ENCODE measurements around the gene TAL1.

DNA sequence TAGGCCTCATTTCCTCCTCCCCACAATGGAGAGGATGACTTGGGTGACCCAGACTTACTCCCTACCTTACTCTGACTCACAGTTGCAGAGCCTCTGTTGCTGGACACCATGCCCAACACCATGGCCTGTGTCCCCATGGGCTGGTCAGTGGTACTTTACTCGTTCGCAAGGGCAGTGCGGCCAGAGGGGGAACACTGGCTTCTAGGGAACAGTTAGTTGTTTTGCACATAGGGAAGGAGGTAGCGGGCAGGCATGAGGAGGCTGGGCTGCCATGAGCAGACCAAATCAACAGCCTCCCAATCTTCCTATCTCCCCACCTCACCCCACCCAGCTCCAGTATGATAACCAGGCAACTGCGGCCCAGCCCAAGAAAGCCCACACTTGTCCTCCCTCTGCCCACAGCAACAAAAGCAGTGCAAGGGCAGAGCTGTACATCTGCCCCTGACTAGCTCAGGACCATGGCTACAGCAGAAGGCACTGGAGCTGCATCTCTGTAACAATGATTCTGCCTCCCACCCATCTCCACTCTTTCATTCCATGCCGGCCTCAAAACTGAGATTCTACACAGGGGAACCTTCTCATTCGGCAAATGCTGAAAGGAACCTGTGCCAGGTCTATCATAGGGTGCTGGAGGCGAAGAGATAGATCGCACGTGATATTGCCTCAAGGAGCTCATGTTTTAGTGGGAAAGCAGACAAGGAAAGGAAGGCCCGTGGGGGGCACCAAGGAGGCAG lies 18.6 kb downstream of the TAL1 start:
- TF ChIP-seq, protein P1, sequence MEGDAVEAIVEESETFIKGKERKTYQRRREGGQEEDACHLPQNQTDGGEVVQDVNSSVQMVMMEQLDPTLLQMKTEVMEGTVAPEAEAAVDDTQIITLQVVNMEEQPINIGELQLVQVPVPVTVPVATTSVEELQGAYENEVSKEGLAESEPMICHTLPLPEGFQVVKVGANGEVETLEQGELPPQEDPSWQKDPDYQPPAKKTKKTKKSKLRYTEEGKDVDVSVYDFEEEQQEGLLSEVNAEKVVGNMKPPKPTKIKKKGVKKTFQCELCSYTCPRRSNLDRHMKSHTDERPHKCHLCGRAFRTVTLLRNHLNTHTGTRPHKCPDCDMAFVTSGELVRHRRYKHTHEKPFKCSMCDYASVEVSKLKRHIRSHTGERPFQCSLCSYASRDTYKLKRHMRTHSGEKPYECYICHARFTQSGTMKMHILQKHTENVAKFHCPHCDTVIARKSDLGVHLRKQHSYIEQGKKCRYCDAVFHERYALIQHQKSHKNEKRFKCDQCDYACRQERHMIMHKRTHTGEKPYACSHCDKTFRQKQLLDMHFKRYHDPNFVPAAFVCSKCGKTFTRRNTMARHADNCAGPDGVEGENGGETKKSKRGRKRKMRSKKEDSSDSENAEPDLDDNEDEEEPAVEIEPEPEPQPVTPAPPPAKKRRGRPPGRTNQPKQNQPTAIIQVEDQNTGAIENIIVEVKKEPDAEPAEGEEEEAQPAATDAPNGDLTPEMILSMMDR (IDR thresholded peaks at IDR 0.05), result no peak
- TF ChIP-seq EZH2 (IDR thresholded peaks at IDR 0.05), result no peak
- TF ChIP-seq EZH2phosphoT487 (IDR thresholded peaks at IDR 0.05), result no peak
